GM19023 (cell line): ENCODE results near the gene ZNF549.

Experiments used
- ATAC-seq: cut with Tn5 transposase; IDR thresholded peaks from one replicate; pipeline ENCODE4 v1.9.1; 2021; ENCODE audit warnings: mild to moderate bottlenecking, moderate library complexity; ENCODE audit not compliant: unreplicated experiment

The ZNF549 gene

DNA sequence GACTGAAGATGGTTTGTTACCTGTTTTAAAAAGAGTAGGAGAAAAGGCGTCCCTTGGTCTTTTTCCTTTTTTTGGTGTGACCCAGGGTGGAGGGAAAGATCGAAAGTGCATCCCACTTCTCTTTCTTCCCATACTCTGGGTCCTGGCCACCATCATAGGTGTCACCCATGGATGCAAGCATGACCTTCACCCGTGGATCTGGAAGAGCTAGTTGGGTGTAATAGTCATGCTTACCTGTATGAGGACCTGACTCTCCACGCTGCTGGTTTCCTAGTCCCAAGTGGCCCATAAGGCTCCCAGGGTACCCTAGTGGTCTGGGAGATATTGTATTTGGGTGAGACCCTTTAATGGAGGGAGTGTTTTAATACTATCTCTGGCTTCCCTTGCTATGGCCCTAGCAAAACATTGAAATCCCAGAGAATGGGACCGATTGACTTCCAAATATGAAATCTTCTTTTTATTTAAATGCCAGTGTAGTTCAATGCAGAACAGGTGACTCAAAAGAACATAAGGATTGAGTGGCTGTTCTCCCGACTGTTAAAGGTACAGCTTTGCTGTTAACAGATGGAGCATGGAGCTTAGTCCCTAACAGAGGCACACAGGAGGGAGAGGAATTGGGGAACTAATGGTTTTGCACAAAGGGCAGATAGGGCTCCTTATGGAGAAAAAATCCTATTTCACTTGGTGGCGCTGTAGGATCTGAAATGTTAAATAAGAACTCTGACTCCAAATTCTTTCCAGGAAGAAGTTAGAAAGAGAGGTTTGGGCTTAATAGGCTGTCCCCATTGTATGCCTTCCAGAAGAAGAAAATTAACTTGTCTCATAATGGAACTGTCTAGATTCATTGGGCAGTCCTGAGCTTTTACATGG lies 39.5 kb downstream of the ZNF549 start:
- ATAC-seq: no peak

- ATAC-seq: no peak
These were observed 43.6 kb downstream of the ZNF549 start for GRCh38 chr19:57570707-57571106.

DNA sequence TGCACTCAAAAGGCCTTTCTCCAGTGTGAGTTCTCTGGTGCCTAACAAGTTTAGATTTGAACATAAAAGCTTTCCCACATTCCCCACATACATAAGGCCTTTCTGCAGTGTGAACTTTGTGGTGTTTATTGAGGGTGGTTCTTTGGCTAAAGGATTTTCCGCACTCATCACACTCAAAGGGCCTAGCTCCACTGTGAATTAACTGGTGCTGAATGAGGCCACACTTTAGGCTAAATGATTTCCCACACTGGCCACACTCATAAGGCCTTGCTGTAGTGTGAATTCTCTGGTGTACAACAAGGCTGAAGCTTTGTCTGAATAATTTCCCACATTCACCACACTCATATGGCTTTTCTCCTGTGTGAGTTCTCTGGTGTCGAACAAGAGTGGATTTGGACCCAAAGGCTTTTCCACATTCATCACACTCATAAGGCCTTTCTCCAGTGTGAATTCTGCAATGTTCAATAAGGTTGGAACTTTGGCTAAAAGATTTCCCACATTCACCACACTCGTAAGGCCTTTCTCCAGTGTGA lies 45.3 kb downstream of the ZNF549 start:
- no peak for ATAC-seq

GRCh38 chr19:57576661-57577060 lies 49.5 kb downstream of the ZNF549 start:
- no peak for ATAC-seq

- peak; percentile 96 for ATAC-seq
These were observed 51.5 kb downstream of the ZNF549 start, which contains the start of gene ZNF416 for GRCh38 chr19:57578487-57579205. TSS of gene ZNF416 (minus strand) at chr19:57578911. CDS start at chr19:57578704, 207 bp downstream.

DNA sequence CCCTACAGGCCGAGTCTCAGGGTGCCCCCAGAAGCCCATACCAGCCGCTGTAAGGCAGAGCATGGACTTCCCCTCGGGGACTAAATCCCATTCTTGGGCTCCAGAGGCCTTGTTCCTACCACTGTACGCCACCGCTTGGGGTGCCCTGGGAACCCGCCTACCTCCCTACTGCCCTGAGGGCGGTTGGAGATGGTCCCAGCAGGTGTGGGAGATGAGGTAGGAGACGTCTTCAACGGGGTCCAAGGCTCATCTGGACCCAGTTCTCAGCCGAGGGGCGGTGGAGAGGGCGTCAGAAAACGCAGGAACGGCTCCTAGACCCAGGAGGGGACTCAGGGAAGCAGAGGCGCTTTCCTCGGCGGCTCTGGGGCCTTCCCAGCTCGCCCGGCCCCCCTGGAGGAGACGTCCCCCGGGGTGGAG lies 56.0 kb downstream of the ZNF549 start:
- ATAC-seq: no peak

GRCh38 chr19:57583521-57584416 lies 56.6 kb downstream of the ZNF549 start, which contains the start of gene ZIK1:
TSS of gene ZIK1 (plus strand) at chr19:57584145. CDS start at chr19:57584357, 212 bp downstream.
- peak; percentile 82 for ATAC-seq

- ATAC-seq: no peak
These were observed 60.4 kb downstream of the ZNF549 start for GRCh38 chr19:57587529-57587928.

DNA sequence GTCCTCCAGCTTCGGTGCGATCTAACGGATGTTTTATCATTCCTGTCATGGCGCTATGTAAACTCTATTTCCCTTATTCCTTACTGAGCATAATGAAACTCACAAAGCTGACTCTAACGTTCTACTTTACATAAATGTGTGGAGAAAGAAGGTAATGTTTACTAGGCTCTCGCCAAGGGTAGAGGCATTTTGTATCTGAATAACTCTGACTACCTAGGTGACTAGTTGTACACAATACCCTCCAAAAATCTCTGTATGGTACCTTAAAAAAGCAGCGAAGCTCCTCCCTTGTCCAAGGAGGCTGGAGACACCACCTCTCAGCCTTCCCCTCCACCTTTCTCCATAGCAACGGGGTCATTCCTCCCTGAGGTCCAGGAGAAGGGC lies 72.2 kb downstream of the ZNF549 start:
- peak; percentile 18 for ATAC-seq

- ATAC-seq: peak; percentile 93
These were observed 72.7 kb downstream of the ZNF549 start, which contains the start of gene ZNF530 for GRCh38 chr19:57599761-57600383. TSS of gene ZNF530 (plus strand) at chr19:57599885. CDS start at chr19:57604346, 4,461 bp downstream.

GRCh38 chr19:57606931-57607330 lies 79.8 kb downstream of the ZNF549 start:
- no peak for ATAC-seq
